ENCODE data around the gene MYO3B. TPM values are rescaled to one million over a fixed set of nuclear protein-coding genes. Genes with fewer than 3 reads are reported as not detected.
A peak's percentile ranks its signal among the peaks of the same experiment; 100 is the strongest.

Gene MYO3B
- total RNA-seq, 1 donor from 2014 or later = 27.3 TPM

DNA sequence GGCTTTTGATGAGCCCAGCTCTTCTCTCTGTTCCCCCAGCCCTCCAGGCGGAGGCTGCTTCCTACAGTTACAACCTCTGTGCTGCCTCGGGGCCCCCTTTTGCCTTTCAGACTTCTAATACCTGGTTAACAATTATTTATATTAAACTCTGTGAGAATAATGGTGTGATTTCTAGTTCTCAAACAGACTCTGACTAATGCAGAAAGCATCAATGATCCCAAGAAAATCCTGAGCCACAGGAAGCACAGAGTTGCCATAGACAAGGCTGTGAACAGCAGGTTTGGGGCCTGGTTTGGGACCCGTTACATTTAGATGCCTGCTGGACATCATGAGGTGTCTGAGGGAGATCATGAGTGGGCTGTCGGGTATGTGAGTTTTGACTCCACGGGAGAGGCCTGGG, 37.4 kb upstream of the MYO3B start:
- Mint-ChIP-seq H3K4me1 (peaks cover 19% of the 10 kb centered on the region), H3K36me3 (no peaks in the 10 kb centered on the region), H3K27ac (peak overlapping the region; percentile 26), H3K4me3 (no peak overlapping the region), H3K27me3 (ENCODE audit: insufficient read depth, low read depth) (peaks cover 3% of the 10 kb centered on the region), H3K9me3 (peaks cover 6% of the 10 kb centered on the region)
- H3K4me1 ChIP-seq = peaks cover 10% of the 10 kb centered on the region
- H3K9me3 ChIP-seq (ENCODE audit: low read depth) = no peaks in the 10 kb centered on the region
- H3K4me3 ChIP-seq = no peak overlapping the region
- no peaks in the 10 kb centered on the region for H3K36me3 ChIP-seq
- peak overlapping the region; percentile 42 for H2AFZ ChIP-seq (replicated peaks)
- H3K9ac ChIP-seq = no peak overlapping the region
- TF ChIP-seq EZH2 (IDR thresholded peaks at IDR 0.05) (no peak), EZH2phosphoT487 (IDR thresholded peaks at IDR 0.05) (no peak)
- TF ChIP-seq, protein P1, sequence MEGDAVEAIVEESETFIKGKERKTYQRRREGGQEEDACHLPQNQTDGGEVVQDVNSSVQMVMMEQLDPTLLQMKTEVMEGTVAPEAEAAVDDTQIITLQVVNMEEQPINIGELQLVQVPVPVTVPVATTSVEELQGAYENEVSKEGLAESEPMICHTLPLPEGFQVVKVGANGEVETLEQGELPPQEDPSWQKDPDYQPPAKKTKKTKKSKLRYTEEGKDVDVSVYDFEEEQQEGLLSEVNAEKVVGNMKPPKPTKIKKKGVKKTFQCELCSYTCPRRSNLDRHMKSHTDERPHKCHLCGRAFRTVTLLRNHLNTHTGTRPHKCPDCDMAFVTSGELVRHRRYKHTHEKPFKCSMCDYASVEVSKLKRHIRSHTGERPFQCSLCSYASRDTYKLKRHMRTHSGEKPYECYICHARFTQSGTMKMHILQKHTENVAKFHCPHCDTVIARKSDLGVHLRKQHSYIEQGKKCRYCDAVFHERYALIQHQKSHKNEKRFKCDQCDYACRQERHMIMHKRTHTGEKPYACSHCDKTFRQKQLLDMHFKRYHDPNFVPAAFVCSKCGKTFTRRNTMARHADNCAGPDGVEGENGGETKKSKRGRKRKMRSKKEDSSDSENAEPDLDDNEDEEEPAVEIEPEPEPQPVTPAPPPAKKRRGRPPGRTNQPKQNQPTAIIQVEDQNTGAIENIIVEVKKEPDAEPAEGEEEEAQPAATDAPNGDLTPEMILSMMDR (IDR thresholded peaks at IDR 0.05) = no peak
- H3K27ac ChIP-seq = no peak overlapping the region
- H3K79me2 ChIP-seq (ENCODE audit: low read depth) = no peaks in the 10 kb centered on the region
- DNase-seq (ENCODE audit: low spot score) = no peak
- H4K20me1 ChIP-seq (ENCODE audit: low read depth) = no peaks in the 10 kb centered on the region
- no peaks in the 10 kb centered on the region for H3F3A ChIP-seq (ENCODE audit: low read depth)
- H3K4me2 ChIP-seq = no peak overlapping the region
- no peaks in the 10 kb centered on the region for H3K27me3 ChIP-seq

DNA sequence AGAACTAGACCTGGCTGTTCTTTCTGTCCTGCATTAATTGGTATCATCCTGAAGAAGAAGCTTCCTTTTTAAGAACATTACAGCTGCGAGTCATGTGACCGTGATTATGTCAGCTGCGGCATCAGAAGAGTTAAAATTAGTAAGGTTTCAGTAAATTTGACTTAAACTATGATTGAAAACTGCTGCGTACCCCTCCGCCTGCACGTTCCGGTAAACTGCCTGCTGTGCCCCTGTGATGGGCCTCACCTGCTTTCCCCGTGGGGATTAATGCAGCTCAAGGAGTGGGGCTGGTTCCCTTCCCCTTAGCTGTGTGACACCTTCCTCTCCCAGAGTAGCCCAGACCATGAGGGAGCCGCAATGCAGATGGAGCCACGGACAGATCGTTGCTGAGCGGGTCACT, 36.1 kb upstream of the MYO3B start:
- H3K27me3 Mint-ChIP-seq (ENCODE audit: insufficient read depth, low read depth) = peaks cover 3% of the 10 kb centered on the region
- H3K36me3 Mint-ChIP-seq = no peaks in the 10 kb centered on the region
- Histone ChIP-seq H3K9ac (no peak overlapping the region), H4K20me1 (ENCODE audit: low read depth) (no peaks in the 10 kb centered on the region), H3K36me3 (no peaks in the 10 kb centered on the region), H3K79me2 (ENCODE audit: low read depth) (no peaks in the 10 kb centered on the region), H3K4me1 (peaks cover 10% of the 10 kb centered on the region), H3F3A (ENCODE audit: low read depth) (no peaks in the 10 kb centered on the region), H3K27me3 (no peaks in the 10 kb centered on the region), H3K4me3 (no peak overlapping the region), H3K27ac (no peak overlapping the region), H2AFZ (replicated peaks) (peak overlapping the region; percentile 31), H3K9me3 (ENCODE audit: low read depth) (no peaks in the 10 kb centered on the region), H3K4me2 (no peak overlapping the region)
- TF ChIP-seq, protein P1 (IDR thresholded peaks at IDR 0.05) = no peak
- TF ChIP-seq EZH2 (IDR thresholded peaks at IDR 0.05) (no peak), EZH2phosphoT487 (IDR thresholded peaks at IDR 0.05) (no peak)
- H3K9me3 Mint-ChIP-seq = no peaks in the 10 kb centered on the region
- no peak overlapping the region for H3K4me3 Mint-ChIP-seq
- no peak for DNase-seq (ENCODE audit: low spot score)
- peaks cover 22% of the 10 kb centered on the region for H3K4me1 Mint-ChIP-seq
- H3K27ac Mint-ChIP-seq = no peak overlapping the region

DNA sequence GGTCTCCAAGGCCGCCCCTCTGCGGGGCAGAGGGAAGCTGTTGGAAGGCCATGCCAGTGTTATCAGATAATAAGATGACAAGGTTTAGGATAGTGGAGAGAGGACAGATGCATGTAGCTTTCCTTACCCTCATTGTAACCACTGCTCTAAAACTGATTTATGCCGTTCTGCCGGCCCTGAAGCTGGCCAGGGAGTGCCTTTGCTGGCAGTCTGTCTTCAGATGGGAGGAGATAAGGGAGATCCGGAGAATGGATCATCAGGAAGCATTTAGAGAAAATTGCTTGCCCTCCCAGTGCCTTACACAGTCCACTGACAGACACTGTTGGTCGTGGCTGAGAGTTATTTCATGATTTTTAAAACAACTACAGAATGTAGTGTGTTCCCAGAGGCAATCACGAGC, 35.4 kb upstream of the MYO3B start:
- H3K4me1 ChIP-seq = peaks cover 10% of the 10 kb centered on the region
- H3K4me3 ChIP-seq = no peak overlapping the region
- no peaks in the 10 kb centered on the region for H3K9me3 ChIP-seq (ENCODE audit: low read depth)
- TF ChIP-seq EZH2phosphoT487 (IDR thresholded peaks at IDR 0.05) (no peak), EZH2 (IDR thresholded peaks at IDR 0.05) (no peak)
- TF ChIP-seq, protein P1 (IDR thresholded peaks at IDR 0.05) = no peak
- H3K9ac ChIP-seq = no peak overlapping the region
- Mint-ChIP-seq H3K27ac (no peak overlapping the region), H3K27me3 (ENCODE audit: insufficient read depth, low read depth) (peaks cover 3% of the 10 kb centered on the region), H3K9me3 (no peaks in the 10 kb centered on the region), H3K4me1 (peaks cover 22% of the 10 kb centered on the region), H3K36me3 (no peaks in the 10 kb centered on the region), H3K4me3 (no peak overlapping the region)
- no peaks in the 10 kb centered on the region for H4K20me1 ChIP-seq (ENCODE audit: low read depth)
- no peaks in the 10 kb centered on the region for H3K79me2 ChIP-seq (ENCODE audit: low read depth)
- no peak overlapping the region for H2AFZ ChIP-seq (replicated peaks)
- H3K27me3 ChIP-seq = no peaks in the 10 kb centered on the region
- no peak for DNase-seq (ENCODE audit: low spot score)
- H3F3A ChIP-seq (ENCODE audit: low read depth) = no peaks in the 10 kb centered on the region
- H3K27ac ChIP-seq = no peak overlapping the region
- H3K36me3 ChIP-seq = no peaks in the 10 kb centered on the region
- H3K4me2 ChIP-seq = no peak overlapping the region
